ENCODE results near the gene RBBP8.

Gene RBBP8

DNA sequence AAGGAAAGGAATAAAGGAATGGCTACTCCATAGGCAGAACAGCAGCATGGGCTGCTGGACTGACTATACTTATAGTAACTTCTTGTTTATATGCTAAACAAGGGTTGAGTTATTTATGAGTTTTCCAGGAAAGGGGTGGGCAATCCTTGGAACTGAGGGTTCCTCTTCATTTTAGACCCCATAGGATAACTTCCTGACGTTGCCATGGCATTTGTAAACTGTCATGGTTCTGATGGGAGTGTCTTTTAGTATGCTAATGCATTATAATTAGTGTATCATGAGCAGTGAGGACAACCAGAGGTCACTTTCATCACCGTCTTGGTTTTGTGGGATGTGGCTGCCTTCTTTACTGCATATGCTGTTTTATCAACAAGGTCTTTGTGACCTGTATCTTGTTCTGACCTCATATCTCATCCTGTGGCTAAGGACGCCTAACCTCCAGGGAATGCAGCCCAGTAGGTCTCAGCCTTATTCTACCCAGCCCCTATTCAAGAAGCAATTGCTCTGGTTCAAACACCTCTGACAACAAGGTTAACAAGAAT, 103.6 kb downstream of the RBBP8 start:
- H3K27me3 ChIP-seq (ENCODE audit: control insufficient read depth, insufficient read depth, low read length), result no peaks in the 10 kb centered on the region
- no peak overlapping the region for H3K4me3 ChIP-seq (ENCODE audit: low read depth, low read length)
- H3K9ac ChIP-seq (ENCODE audit: low read depth, low read length), result no peak overlapping the region
- no peaks in the 10 kb centered on the region for H3K36me3 ChIP-seq (ENCODE audit: control insufficient read depth, insufficient read depth, low read length)
- peaks cover 23% of the 10 kb centered on the region for H3K4me1 ChIP-seq (ENCODE audit: control insufficient read depth, insufficient read depth, low read length)
- peak overlapping the region; percentile 75 for H3K27ac ChIP-seq (ENCODE audit: low read depth, low read length)
- no peaks in the 10 kb centered on the region for H3K9me3 ChIP-seq (ENCODE audit: control insufficient read depth, insufficient read depth, low read length)

DNA sequence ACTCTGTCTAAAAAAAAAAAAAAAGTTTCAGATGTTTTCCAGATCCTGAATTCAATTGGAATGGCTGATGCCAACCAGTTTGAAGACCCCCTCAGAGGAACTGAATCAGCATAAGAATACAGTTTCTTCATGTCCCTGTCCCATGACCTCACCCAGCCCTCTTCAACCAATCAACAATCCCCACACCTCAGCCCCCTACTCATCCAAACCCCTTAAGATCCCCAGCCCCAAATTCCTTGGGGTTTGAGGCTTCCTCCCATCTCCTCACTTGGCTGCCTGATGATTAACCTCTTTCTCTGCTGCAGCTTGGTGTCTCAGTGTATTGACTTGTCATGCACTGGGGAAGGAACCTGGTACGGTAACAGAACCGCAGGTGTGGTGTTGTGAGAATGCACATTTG, 104.5 kb downstream of the RBBP8 start:
- peaks cover 16% of the 10 kb centered on the region for H3K4me1 ChIP-seq (ENCODE audit: control insufficient read depth, insufficient read depth, low read length)
- no peaks in the 10 kb centered on the region for H3K9me3 ChIP-seq (ENCODE audit: control insufficient read depth, insufficient read depth, low read length)
- H3K9ac ChIP-seq (ENCODE audit: low read depth, low read length), result no peak overlapping the region
- H3K27ac ChIP-seq (ENCODE audit: low read depth, low read length), result peak overlapping the region; percentile 82
- H3K27me3 ChIP-seq (ENCODE audit: control insufficient read depth, insufficient read depth, low read length), result no peaks in the 10 kb centered on the region
- H3K4me3 ChIP-seq (ENCODE audit: low read depth, low read length), result no peak overlapping the region
- no peaks in the 10 kb centered on the region for H3K36me3 ChIP-seq (ENCODE audit: control insufficient read depth, insufficient read depth, low read length)

DNA sequence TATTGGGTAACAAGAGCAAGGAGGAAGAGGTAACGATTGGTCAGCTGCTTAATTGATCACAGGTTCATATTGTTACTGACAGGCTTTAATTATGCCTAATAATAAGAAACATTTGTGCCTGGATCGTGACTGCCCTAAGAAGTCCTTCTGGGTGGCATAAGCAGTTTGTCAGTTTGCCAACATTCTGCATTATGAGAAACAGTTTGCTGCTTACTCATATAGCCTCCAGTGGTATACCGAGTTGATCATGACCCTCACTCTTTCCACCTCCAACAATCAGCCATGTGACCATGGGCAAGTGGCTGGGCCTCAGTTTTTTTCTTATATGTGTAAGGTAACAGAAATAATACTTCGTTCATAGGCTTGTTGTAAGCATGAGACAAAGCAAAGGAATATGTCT, 105.6 kb downstream of the RBBP8 start:
- peaks cover 16% of the 10 kb centered on the region for H3K4me1 ChIP-seq (ENCODE audit: control insufficient read depth, insufficient read depth, low read length)
- no peak overlapping the region for H3K27ac ChIP-seq (ENCODE audit: low read depth, low read length)
- H3K27me3 ChIP-seq (ENCODE audit: control insufficient read depth, insufficient read depth, low read length), result no peaks in the 10 kb centered on the region
- no peak overlapping the region for H3K4me3 ChIP-seq (ENCODE audit: low read depth, low read length)
- no peaks in the 10 kb centered on the region for H3K9me3 ChIP-seq (ENCODE audit: control insufficient read depth, insufficient read depth, low read length)
- no peak overlapping the region for H3K9ac ChIP-seq (ENCODE audit: low read depth, low read length)
- H3K36me3 ChIP-seq (ENCODE audit: control insufficient read depth, insufficient read depth, low read length), result no peaks in the 10 kb centered on the region

DNA sequence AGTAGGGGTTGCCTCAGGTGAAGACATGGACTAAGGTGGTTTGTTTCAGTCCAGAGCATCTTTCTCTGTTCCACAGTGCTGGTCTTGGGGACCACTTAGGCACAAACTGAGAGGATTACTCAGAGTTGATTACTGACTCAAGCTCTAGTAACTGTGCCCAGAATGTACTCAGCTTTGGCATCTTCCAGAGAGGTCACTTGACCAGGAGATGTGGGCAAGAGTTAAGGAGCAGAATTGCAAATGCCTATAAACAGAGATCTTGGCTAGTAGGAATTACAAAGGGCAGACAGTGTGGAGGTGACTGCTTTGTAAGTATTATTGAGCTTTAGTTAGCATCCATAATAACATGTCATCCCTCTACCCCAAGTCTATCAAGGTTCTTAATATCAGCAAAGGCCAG, 109.0 kb downstream of the RBBP8 start:
- H3K36me3 ChIP-seq (ENCODE audit: control insufficient read depth, insufficient read depth, low read length), result no peaks in the 10 kb centered on the region
- no peaks in the 10 kb centered on the region for H3K9me3 ChIP-seq (ENCODE audit: control insufficient read depth, insufficient read depth, low read length)
- peaks cover 9% of the 10 kb centered on the region for H3K4me1 ChIP-seq (ENCODE audit: control insufficient read depth, insufficient read depth, low read length)
- no peaks in the 10 kb centered on the region for H3K27me3 ChIP-seq (ENCODE audit: control insufficient read depth, insufficient read depth, low read length)
- H3K4me3 ChIP-seq (ENCODE audit: low read depth, low read length), result no peak overlapping the region
- H3K9ac ChIP-seq (ENCODE audit: low read depth, low read length), result no peak overlapping the region
- H3K27ac ChIP-seq (ENCODE audit: low read depth, low read length), result no peak overlapping the region

DNA sequence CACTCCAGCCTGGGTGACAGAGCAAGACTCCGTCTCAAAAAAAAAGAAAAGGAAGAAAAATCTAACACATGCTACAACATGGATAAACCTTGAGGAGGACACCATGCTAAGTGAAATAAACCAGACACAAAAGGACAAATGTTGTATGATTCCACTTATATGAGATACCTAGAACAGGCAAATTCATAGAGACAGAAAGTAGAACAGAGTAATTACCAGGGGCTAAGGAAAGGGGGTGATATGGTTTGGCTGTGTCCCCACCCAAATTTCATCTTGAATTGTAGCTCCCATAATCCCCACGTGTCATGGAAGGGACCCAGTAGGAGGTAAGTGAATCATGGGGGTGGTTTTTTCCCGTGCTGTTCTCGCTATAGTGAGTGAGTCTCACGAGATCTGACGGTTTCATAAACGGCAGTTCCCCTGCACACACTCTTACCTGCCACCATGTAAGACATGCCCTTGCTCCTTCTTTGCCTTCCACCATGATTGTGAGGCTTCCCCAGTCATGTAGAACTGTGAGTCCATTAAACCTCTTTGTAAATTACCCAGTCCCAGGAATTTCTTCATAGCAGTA, 110.8 kb downstream of the RBBP8 start:
- no peak overlapping the region for H3K27ac ChIP-seq (ENCODE audit: low read depth, low read length)
- no peak overlapping the region for H3K4me3 ChIP-seq (ENCODE audit: low read depth, low read length)
- no peak overlapping the region for H3K9ac ChIP-seq (ENCODE audit: low read depth, low read length)
- no peaks in the 10 kb centered on the region for H3K36me3 ChIP-seq (ENCODE audit: control insufficient read depth, insufficient read depth, low read length)
- no peaks in the 10 kb centered on the region for H3K27me3 ChIP-seq (ENCODE audit: control insufficient read depth, insufficient read depth, low read length)
- no peaks in the 10 kb centered on the region for H3K9me3 ChIP-seq (ENCODE audit: control insufficient read depth, insufficient read depth, low read length)
- no peaks in the 10 kb centered on the region for H3K4me1 ChIP-seq (ENCODE audit: control insufficient read depth, insufficient read depth, low read length)

DNA sequence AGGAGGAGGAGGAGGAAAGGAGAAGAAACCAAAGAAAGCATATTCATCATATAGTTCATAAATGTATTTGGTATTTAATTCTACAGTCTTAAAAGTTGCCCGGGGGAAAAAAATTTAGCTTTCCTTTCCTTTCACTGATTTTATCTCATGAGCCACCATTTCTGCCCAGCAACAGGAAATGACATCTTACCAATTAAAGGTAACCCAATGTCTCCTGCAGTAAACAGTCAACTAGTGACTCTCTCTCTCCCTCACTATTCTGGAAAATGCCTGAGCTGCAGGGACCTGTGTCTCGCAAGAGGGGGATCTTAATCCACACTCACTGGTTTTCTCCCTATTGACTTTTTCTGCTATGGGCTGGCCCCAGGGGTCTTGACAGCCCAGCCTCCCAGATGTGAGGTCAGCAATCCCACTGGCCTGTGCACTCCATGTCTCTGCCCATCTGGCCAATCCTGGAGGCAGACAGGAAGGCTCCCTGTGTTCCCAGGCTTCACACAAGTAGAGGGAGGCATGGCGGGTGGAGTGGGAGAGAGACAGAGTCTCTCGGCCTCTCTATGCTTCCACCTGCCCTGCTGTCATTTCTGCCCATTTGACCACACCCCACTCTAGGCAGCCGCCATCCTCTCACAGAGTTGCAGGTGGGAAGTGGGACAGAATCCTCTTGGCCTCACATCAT, 116.7 kb downstream of the RBBP8 start:
- Histone ChIP-seq H3K4me3 (ENCODE audit: low read depth, low read length) (no peak overlapping the region), H3K36me3 (ENCODE audit: control insufficient read depth, insufficient read depth, low read length) (no peaks in the 10 kb centered on the region), H3K27me3 (ENCODE audit: control insufficient read depth, insufficient read depth, low read length) (no peaks in the 10 kb centered on the region), H3K9me3 (ENCODE audit: control insufficient read depth, insufficient read depth, low read length) (no peaks in the 10 kb centered on the region), H3K9ac (ENCODE audit: low read depth, low read length) (no peak overlapping the region), H3K27ac (ENCODE audit: low read depth, low read length) (no peak overlapping the region), H3K4me1 (ENCODE audit: control insufficient read depth, insufficient read depth, low read length) (0 out of 2 replicates have a peak, but pooled peaks cover 6% of the 10 kb centered on the region)

DNA sequence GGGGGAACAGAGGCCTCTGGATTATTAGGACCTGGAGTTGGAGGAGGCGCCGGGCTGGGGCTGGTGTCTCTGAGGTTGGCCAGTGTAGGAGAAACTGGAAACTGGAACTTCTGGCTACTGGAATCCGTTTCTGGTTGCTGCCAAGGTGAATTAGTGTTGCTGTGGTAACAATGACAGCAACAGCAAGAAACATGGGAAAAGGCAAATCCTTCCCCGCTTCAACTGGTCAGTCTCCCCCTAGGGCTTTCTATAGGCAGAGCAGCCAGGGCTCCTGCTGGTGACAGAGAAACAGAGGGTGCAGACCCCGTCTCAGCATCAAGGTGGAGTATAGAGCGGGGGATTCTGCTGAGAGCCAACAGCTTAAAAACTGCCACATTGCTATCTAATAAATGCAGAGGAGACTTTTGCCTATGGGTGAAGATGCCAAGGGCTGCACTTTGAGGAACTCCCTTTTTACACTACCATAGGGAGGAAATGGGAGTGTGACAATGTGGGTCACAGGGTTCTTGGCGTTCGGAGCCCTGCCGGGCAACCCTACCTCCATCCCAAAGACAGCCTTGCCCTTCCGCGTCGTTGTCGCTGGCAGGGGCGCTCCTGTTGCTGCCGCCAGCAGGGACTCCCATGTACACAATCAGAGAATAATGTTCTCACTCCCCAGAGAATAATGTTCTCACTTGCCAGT, 120.8 kb downstream of the RBBP8 start:
- Histone ChIP-seq H3K4me1 (ENCODE audit: control insufficient read depth, insufficient read depth, low read length) (0 out of 2 replicates have a peak, but pooled peaks cover 6% of the 10 kb centered on the region), H3K27ac (ENCODE audit: low read depth, low read length) (no peak overlapping the region)

DNA sequence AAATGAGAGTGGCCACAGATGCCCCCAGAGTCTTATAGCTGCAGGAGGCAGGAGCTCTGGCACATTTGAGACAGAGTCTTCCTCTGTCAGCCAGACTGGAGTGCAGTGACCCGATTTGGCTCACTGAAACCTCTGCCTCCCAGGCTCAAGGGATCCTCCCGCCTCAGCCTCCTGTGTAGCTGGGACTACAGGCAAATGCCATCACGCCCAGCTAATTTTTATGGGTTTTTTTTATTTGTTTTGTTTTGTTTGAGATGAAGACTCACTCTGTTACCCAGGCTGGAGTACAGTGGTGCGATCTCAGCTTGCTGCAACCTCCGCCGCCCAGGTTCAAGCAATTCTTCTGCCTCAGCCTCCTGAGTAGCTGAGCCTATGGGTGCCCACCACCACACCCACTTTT, 121.4 kb downstream of the RBBP8 start:
- Histone ChIP-seq H3K9me3 (ENCODE audit: control insufficient read depth, insufficient read depth, low read length) (no peaks in the 10 kb centered on the region), H3K4me1 (ENCODE audit: control insufficient read depth, insufficient read depth, low read length) (0 out of 2 replicates have a peak, but pooled peaks cover 6% of the 10 kb centered on the region), H3K4me3 (ENCODE audit: low read depth, low read length) (no peak overlapping the region), H3K27ac (ENCODE audit: low read depth, low read length) (no peak overlapping the region), H3K36me3 (ENCODE audit: control insufficient read depth, insufficient read depth, low read length) (no peaks in the 10 kb centered on the region), H3K27me3 (ENCODE audit: control insufficient read depth, insufficient read depth, low read length) (no peaks in the 10 kb centered on the region), H3K9ac (ENCODE audit: low read depth, low read length) (no peak overlapping the region)

More for the DNA sequence above, 120.8 kb downstream of the RBBP8 start:
- Histone ChIP-seq H3K9me3 (ENCODE audit: control insufficient read depth, insufficient read depth, low read length) (no peaks in the 10 kb centered on the region), H3K4me3 (ENCODE audit: low read depth, low read length) (no peak overlapping the region), H3K36me3 (ENCODE audit: control insufficient read depth, insufficient read depth, low read length) (no peaks in the 10 kb centered on the region), H3K27me3 (ENCODE audit: control insufficient read depth, insufficient read depth, low read length) (no peaks in the 10 kb centered on the region), H3K9ac (ENCODE audit: low read depth, low read length) (no peak overlapping the region)

DNA sequence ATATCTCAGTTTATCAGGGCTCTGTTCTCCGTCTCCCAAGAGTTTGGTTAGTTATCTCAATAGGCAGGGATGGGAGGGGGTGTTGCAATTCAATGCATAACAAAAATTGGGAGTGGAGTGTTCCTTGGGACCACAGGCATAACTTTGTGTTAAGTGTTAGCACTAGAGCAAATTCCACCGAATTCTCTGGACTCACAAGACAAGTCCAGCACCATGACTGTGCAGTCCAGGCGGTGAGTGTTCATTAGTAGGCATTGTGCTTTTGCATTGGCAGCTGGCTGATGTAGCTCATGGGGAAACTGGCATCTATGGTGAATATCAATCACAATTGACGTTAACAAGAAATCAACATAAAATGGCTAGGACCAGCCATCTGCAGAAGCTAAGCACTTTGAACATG, 123.2 kb downstream of the RBBP8 start:
- H3K9ac ChIP-seq (ENCODE audit: low read depth, low read length), result no peak overlapping the region
- 0 out of 2 replicates have a peak, but pooled peaks cover 6% of the 10 kb centered on the region for H3K4me1 ChIP-seq (ENCODE audit: control insufficient read depth, insufficient read depth, low read length)
- no peaks in the 10 kb centered on the region for H3K27me3 ChIP-seq (ENCODE audit: control insufficient read depth, insufficient read depth, low read length)
- H3K9me3 ChIP-seq (ENCODE audit: control insufficient read depth, insufficient read depth, low read length), result no peaks in the 10 kb centered on the region
- no peak overlapping the region for H3K4me3 ChIP-seq (ENCODE audit: low read depth, low read length)
- no peak overlapping the region for H3K27ac ChIP-seq (ENCODE audit: low read depth, low read length)
- no peaks in the 10 kb centered on the region for H3K36me3 ChIP-seq (ENCODE audit: control insufficient read depth, insufficient read depth, low read length)

DNA sequence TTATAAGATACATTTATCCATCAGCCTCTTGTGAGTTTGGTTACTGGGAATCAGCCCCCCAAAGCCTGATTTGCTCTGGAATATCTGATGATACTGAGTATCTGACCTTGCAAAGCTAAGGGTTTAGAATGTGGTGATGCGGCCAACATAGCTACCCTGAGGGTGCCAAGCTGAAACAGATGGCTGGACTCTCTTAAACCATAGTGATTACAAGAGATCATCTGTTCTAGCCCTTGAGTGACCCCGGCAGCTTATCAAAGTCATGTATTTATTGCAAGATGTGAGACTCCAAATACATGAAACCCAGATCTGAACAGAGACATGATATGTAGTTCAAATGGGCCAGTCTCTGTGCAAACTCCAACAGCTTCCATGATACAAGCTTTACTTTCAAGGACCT, 124.0 kb downstream of the RBBP8 start:
- H3K4me1 ChIP-seq (ENCODE audit: control insufficient read depth, insufficient read depth, low read length), result 0 out of 2 replicates have a peak, but pooled peaks cover 6% of the 10 kb centered on the region
- no peaks in the 10 kb centered on the region for H3K36me3 ChIP-seq (ENCODE audit: control insufficient read depth, insufficient read depth, low read length)
- no peak overlapping the region for H3K4me3 ChIP-seq (ENCODE audit: low read depth, low read length)
- H3K9me3 ChIP-seq (ENCODE audit: control insufficient read depth, insufficient read depth, low read length), result no peaks in the 10 kb centered on the region
- H3K9ac ChIP-seq (ENCODE audit: low read depth, low read length), result no peak overlapping the region
- no peak overlapping the region for H3K27ac ChIP-seq (ENCODE audit: low read depth, low read length)
- H3K27me3 ChIP-seq (ENCODE audit: control insufficient read depth, insufficient read depth, low read length), result no peaks in the 10 kb centered on the region

Data from HUES48 (cell line).